Memory B cell (primary cell): ENCODE data around the gene NOS3.

Experiments used
- ATAC-seq: fragments of 150-1000 bp; cut with Tn5 transposase; 2 replicates; pipeline ENCODE4 v1.10.0; 2021; ENCODE audit warnings: low read depth, mild to moderate bottlenecking, moderate library complexity
- DNase-seq, 2 donors: peaks; one replicate each; pipeline ENCODE4 v3.0.0; 2022; ENCODE audit warnings: low spot score in 2 of 2
- H3K27ac Mint-ChIP-seq: one replicate; pipeline ENCODE4 v1.8.0; 2022; ENCODE audit warnings: mild to moderate bottlenecking, moderate library complexity, mixed read lengths
- H3K27me3 Mint-ChIP-seq: one replicate; pipeline ENCODE4 v1.8.0; 2022; ENCODE audit warnings: mixed read lengths
- H3K36me3 Mint-ChIP-seq: one replicate; pipeline ENCODE4 v1.8.0; 2022; ENCODE audit warnings: mild to moderate bottlenecking, mixed read lengths
- H3K4me1 Mint-ChIP-seq: one replicate; pipeline ENCODE4 v1.8.0; 2022; ENCODE audit warnings: mixed read lengths
- H3K4me3 Mint-ChIP-seq: one replicate; pipeline ENCODE4 v1.8.0; 2022; ENCODE audit warnings: mild to moderate bottlenecking, moderate library complexity, mixed read lengths
- H3K9me3 Mint-ChIP-seq: one replicate; pipeline ENCODE4 v1.8.0; 2022; ENCODE audit warnings: mixed read lengths

The NOS3 gene

DNA sequence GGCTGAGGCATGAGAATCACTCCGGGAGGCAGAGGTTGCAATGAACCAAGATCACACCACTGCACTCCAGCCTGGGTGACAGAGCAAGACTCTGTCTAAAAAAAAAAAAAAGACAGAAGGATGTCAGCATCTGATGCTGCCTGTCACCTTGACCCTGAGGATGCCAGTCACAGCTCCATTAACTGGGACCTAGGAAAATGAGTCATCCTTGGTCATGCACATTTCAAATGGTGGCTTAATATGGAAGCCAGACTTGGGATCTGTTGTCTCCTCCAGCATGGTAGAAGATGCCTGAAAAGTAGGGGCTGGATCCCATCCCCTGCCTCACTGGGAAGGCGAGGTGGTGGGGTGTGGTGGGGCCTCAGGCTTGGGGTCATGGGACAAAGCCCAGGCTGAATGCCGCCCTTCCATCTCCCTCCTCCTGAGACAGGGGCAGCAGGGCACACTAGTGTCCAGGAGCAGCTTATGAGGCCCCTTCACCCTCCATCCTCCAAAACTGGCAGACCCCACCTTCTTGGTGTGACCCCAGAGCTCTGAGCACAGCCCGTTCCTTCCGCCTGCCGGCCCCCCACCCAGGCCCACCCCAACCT lies 1.3 kb downstream of the NOS3 start:
- Mint-ChIP-seq H3K4me3 (no peak overlapping the region), H3K9me3 (peaks cover 8% of the 10 kb centered on the region), H3K4me1 (peaks cover 7% of the 10 kb centered on the region), H3K36me3 (peaks cover 6% of the 10 kb centered on the region), H3K27me3 (peaks cover 11% of the 10 kb centered on the region), H3K27ac (peak overlapping the region; percentile 5)
- DNase-seq: no peak
- ATAC-seq: no peak

DNA sequence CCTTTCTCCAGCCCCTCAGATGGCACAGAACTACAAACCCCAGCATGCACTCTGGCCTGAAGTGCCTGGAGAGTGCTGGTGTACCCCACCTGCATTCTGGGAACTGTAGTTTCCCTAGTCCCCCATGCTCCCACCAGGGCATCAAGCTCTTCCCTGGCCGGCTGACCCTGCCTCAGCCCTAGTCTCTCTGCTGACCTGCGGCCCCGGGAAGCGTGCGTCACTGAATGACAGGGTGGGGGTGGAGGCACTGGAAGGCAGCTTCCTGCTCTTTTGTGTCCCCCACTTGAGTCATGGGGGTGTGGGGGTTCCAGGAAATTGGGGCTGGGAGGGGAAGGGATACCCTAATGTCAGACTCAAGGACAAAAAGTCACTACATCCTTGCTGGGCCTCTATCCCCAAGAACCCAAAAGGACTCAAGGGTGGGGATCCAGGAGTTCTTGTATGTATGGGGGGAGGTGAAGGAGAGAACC lies 2.1 kb downstream of the NOS3 start:
- no peak for DNase-seq
- H3K4me1 Mint-ChIP-seq: peaks cover 7% of the 10 kb centered on the region
- H3K9me3 Mint-ChIP-seq: peaks cover 8% of the 10 kb centered on the region
- H3K4me3 Mint-ChIP-seq: no peak overlapping the region
- ATAC-seq: peak; percentile 50
- peaks cover 17% of the 10 kb centered on the region for H3K27me3 Mint-ChIP-seq
- peaks cover 6% of the 10 kb centered on the region for H3K36me3 Mint-ChIP-seq
- H3K27ac Mint-ChIP-seq: peak overlapping the region; percentile 5

GRCh38 chr7:150993511-150993910 lies 2.7 kb downstream of the NOS3 start:
- peaks cover 16% of the 10 kb centered on the region for H3K27me3 Mint-ChIP-seq
- peaks cover 8% of the 10 kb centered on the region for H3K9me3 Mint-ChIP-seq

GRCh38 chr7:150994141-150994837 lies 3.5 kb downstream of the NOS3 start:
- H3K4me3 Mint-ChIP-seq: no peak overlapping the region
- no peak overlapping the region for H3K27ac Mint-ChIP-seq
- peaks cover 8% of the 10 kb centered on the region for H3K9me3 Mint-ChIP-seq
- peaks cover 18% of the 10 kb centered on the region for H3K27me3 Mint-ChIP-seq
- no peaks in the 10 kb centered on the region for H3K4me1 Mint-ChIP-seq
- H3K36me3 Mint-ChIP-seq: peaks cover 8% of the 10 kb centered on the region
- ATAC-seq (peak; percentile 43), DNase-seq (no peak)

More at GRCh38 chr7:150993511-150993910, 2.7 kb downstream of the NOS3 start:
- Mint-ChIP-seq H3K4me3 (no peak overlapping the region), H3K36me3 (peaks cover 6% of the 10 kb centered on the region), H3K4me1 (peaks cover under 1% of the 10 kb centered on the region), H3K27ac (no peak overlapping the region)
- no peak for ATAC-seq
- no peak for DNase-seq

- Mint-ChIP-seq H3K4me3 (no peak overlapping the region), H3K4me1 (no peaks in the 10 kb centered on the region), H3K27me3 (peaks cover 14% of the 10 kb centered on the region), H3K36me3 (peaks cover 8% of the 10 kb centered on the region), H3K27ac (no peak overlapping the region), H3K9me3 (peaks cover 8% of the 10 kb centered on the region)
- ATAC-seq (no peak), DNase-seq (no peak)
Measured at GRCh38 chr7:150994838-150995510, 4.2 kb downstream of the NOS3 start.

GRCh38 chr7:150996376-150997074 lies 5.7 kb downstream of the NOS3 start:
- no peak for ATAC-seq
- DNase-seq: no peak
- Mint-ChIP-seq H3K27me3 (peaks cover 16% of the 10 kb centered on the region), H3K9me3 (no peaks in the 10 kb centered on the region), H3K27ac (no peak overlapping the region), H3K4me3 (no peak overlapping the region), H3K36me3 (peaks cover 2% of the 10 kb centered on the region), H3K4me1 (no peaks in the 10 kb centered on the region)

- Mint-ChIP-seq H3K36me3 (peaks cover 2% of the 10 kb centered on the region), H3K4me3 (no peak overlapping the region)
Measured at GRCh38 chr7:150997075-150997511, 6.3 kb downstream of the NOS3 start.

DNA sequence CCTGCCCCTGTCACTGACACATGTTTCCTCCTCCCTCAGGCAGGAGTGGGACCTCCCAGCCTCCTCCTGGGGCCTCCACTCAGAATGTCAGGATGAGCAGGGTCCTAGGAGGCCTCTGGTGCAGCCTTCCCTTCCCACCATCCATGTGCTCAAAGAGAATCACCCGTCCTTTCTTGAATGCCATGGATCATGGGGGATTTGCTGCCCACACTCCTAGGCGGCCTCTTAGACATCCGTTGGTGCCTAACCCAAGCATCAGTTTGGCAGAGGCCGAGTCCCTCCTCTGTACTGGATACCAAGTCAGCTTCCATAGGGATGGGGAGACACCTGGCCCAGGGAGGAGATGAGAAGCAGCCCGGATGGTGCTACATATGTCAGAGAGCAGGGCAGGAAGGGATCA lies 7.0 kb downstream of the NOS3 start:
- H3K4me3 Mint-ChIP-seq: no peak overlapping the region
- H3K27ac Mint-ChIP-seq: no peak overlapping the region
- no peaks in the 10 kb centered on the region for H3K9me3 Mint-ChIP-seq
- ATAC-seq: no peak
- H3K27me3 Mint-ChIP-seq: peaks cover 15% of the 10 kb centered on the region
- no peak for DNase-seq
- H3K36me3 Mint-ChIP-seq: peaks cover 2% of the 10 kb centered on the region
- no peaks in the 10 kb centered on the region for H3K4me1 Mint-ChIP-seq

More at GRCh38 chr7:150997075-150997511, 6.3 kb downstream of the NOS3 start:
- Mint-ChIP-seq H3K9me3 (no peaks in the 10 kb centered on the region), H3K4me1 (no peaks in the 10 kb centered on the region), H3K27ac (no peak overlapping the region), H3K27me3 (peaks cover 16% of the 10 kb centered on the region)
- no peak for DNase-seq
- no peak for ATAC-seq

DNA sequence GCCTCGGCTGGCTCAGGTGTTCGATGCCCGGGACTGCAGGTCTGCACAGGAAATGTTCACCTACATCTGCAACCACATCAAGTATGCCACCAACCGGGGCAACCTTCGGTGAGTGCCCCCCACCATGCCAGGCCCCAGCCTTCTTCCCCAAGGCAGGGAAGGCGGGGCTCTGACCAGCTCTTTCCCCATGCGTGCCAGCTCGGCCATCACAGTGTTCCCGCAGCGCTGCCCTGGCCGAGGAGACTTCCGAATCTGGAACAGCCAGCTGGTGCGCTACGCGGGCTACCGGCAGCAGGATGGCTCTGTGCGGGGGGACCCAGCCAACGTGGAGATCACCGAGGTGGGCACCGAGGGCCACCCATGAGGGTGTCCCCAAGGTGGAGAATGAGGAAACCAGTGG lies 7.5 kb downstream of the NOS3 start:
- Mint-ChIP-seq H3K9me3 (no peaks in the 10 kb centered on the region), H3K27ac (no peak overlapping the region), H3K36me3 (peaks cover 2% of the 10 kb centered on the region), H3K4me3 (no peak overlapping the region), H3K4me1 (no peaks in the 10 kb centered on the region), H3K27me3 (peaks cover 15% of the 10 kb centered on the region)
- ATAC-seq (no peak), DNase-seq (no peak)

DNA sequence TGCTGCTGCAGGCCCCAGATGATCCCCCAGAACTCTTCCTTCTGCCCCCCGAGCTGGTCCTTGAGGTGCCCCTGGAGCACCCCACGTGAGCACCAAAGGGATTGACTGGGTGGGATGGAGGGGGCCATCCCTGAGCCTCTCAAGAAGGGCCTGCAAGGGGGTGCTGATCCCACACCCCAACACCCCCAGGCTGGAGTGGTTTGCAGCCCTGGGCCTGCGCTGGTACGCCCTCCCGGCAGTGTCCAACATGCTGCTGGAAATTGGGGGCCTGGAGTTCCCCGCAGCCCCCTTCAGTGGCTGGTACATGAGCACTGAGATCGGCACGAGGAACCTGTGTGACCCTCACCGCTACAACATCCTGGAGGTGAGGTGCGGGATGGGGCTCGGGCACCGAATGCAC lies 8.2 kb downstream of the NOS3 start:
- H3K36me3 Mint-ChIP-seq: peaks cover 2% of the 10 kb centered on the region
- peaks cover 15% of the 10 kb centered on the region for H3K27me3 Mint-ChIP-seq
- DNase-seq: no peak
- H3K27ac Mint-ChIP-seq: no peak overlapping the region
- H3K4me3 Mint-ChIP-seq: no peak overlapping the region
- no peaks in the 10 kb centered on the region for H3K9me3 Mint-ChIP-seq
- no peak for ATAC-seq
- H3K4me1 Mint-ChIP-seq: no peaks in the 10 kb centered on the region

DNA sequence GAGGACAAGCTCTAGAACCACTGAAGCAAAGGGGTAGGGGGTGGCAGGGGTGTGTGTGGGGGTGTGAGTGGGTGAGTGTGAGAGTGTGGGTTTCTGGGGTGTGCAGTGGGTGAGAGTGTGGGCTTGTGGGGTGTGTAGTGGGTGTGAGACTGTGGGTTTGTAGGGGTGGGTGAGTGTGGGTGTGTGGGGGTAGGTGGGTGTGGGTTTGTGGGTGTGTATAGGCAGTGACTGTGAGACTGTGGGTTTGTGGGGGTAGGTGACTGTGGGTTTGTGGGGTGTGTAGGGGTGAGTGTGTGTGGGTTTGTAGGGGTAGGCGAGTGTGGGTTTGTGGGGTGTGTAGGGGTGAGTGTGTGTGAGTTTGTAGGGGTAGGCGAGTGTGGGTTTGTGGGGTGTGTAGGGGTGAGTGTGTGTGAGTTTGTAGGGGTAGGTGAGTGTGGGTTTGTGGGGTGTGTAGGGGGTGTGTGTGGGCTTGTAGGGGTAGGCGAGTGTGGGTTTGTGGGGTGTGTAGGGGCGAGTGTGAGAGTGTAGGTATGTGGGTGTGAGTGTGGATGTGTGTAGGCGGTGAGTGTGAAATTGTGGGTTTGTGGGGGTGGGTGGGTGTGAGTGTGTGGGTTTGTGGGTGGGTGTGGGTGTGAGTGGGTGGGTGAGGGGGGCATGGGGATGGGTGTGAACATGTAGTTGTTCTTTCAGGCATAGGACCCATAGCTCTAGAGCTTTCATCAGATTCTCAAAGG lies 8.8 kb downstream of the NOS3 start:
- no peak overlapping the region for H3K4me3 Mint-ChIP-seq
- DNase-seq: no peak
- H3K27ac Mint-ChIP-seq: no peak overlapping the region
- no peaks in the 10 kb centered on the region for H3K4me1 Mint-ChIP-seq
- peaks cover 2% of the 10 kb centered on the region for H3K36me3 Mint-ChIP-seq
- no peak for ATAC-seq
- H3K27me3 Mint-ChIP-seq: peaks cover 15% of the 10 kb centered on the region
- no peaks in the 10 kb centered on the region for H3K9me3 Mint-ChIP-seq

DNA sequence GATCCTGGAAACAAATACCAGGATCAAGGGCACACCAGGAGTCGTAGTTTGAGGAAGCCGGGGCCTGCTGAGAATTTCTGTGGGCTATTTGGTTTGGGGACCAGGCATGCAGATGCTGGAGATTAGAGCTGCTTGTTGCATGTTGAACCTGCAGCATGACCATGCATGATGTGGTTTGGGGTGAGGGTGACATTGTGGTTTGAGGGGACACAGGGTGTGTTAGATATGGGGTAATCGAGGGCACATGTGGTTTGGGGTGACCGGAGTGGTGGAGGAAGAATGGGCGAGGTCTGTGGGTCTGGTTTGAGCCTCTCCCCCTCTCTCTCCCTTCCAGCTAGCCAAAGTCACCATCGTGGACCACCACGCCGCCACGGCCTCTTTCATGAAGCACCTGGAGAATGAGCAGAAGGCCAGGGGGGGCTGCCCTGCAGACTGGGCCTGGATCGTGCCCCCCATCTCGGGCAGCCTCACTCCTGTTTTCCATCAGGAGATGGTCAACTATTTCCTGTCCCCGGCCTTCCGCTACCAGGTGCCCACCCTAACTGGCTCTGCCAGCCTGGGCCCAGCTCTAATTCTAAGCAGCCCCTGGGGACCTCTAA lies 10.2 kb downstream of the NOS3 start:
- H3K27me3 Mint-ChIP-seq: peaks cover 15% of the 10 kb centered on the region
- DNase-seq (no peak), ATAC-seq (no peak)
- H3K27ac Mint-ChIP-seq: no peak overlapping the region
- H3K9me3 Mint-ChIP-seq: no peaks in the 10 kb centered on the region
- peaks cover 2% of the 10 kb centered on the region for H3K36me3 Mint-ChIP-seq
- H3K4me3 Mint-ChIP-seq: no peak overlapping the region
- no peaks in the 10 kb centered on the region for H3K4me1 Mint-ChIP-seq

GRCh38 chr7:151001546-151001945 lies 10.7 kb downstream of the NOS3 start:
- H3K4me1 Mint-ChIP-seq: no peaks in the 10 kb centered on the region
- no peaks in the 10 kb centered on the region for H3K9me3 Mint-ChIP-seq
- H3K27me3 Mint-ChIP-seq: peaks cover 15% of the 10 kb centered on the region
- no peak overlapping the region for H3K4me3 Mint-ChIP-seq
- ATAC-seq (no peak), DNase-seq (no peak)
- H3K36me3 Mint-ChIP-seq: peaks cover 2% of the 10 kb centered on the region
- H3K27ac Mint-ChIP-seq: no peak overlapping the region
